GM21526 (cell line): ENCODE measurements around the gene ARMC2.
"Not testable (repeated sequence)": the region's sequence is repeated elsewhere in the genome, so short reads cannot be mapped to it uniquely, and the experiment has no call there.

Experiments
- ATAC-seq: cut with Tn5 transposase; IDR thresholded peaks from one replicate; pipeline ENCODE4 v1.9.1; 2021; ENCODE audit warnings: moderate library complexity; ENCODE audit not compliant: unreplicated experiment, low FRiP score

Gene ARMC2

GRCh38 chr6:108825326-108825725 lies 22.9 kb upstream of the ARMC2 start:
- ATAC-seq, result no peak

DNA sequence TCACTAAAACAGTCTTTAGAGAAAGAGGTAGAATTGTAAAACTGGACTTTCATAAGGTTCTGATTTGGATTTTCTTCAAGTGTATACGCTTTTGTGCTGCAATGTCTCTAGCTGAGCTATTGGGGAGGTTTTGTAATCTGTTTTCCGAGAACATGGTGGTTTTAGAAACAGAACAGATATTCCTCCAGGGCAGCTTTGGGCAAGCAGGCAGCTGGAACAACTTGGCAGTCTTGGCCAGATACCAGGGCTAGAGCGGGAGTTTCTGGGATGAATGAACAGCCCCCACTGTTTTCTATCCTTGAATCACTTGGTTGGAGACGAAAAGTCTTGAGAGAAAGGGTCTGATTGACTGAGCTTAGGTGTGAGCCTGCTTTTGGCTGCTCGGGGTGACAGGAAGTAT lies 17.1 kb upstream of the ARMC2 start:
- ATAC-seq, result no peak

DNA sequence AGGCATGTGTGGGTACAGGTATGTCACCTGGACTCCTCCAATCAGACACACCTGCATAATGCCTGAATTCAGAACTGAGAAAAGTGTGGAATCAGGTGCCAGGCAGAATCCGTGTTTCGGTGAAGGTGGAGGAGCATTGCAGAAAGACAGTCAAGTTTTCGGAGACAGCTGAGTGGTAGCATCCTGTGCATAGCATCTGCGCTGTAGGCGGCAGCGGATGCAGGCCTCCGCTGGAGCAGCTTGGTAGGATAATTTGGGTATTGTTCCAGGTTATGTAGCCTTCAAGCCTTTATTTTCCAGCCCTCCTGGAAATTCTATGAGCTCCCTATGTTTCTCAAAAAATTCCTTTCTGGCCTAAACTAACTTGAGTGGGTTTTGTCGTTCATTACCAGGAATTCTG lies 15.5 kb upstream of the ARMC2 start:
- ATAC-seq, result no peak

GRCh38 chr6:108835218-108835850 lies 12.9 kb upstream of the ARMC2 start:
- no peak for ATAC-seq

- ATAC-seq, result no peak
Observed at GRCh38 chr6:108836061-108836460, 12.2 kb upstream of the ARMC2 start.

- no peak for ATAC-seq
Observed at GRCh38 chr6:108837236-108837971, 10.8 kb upstream of the ARMC2 start.

- ATAC-seq, result no peak
Observed at GRCh38 chr6:108838101-108838717, 10.0 kb upstream of the ARMC2 start.

- ATAC-seq, result no peak
Observed at GRCh38 chr6:108839083-108839642, 9.1 kb upstream of the ARMC2 start.

DNA sequence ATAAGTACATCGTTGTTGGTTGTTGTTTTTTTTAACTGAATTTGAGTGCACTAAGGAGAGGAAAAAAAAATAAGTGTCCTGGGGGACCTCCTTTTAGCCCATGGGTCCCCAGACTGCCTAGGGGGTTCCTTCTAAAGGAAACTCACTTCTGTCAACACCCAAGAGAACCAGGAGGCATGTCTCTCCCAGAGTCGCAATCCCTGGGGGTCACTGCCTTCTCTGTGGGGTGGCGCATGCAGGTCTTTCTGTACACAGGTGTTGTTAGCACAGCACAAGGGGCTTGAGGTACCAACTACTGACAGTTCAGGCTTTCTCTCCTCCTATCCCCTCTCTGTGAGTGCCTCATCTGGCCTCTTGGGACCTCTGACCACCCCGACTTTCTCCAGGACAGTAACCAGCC lies 7.3 kb upstream of the ARMC2 start:
- no peak for ATAC-seq

GRCh38 chr6:108841377-108841855 lies 6.8 kb upstream of the ARMC2 start:
- ATAC-seq, result no peak

- no peak for ATAC-seq
Observed at GRCh38 chr6:108844135-108844534, 4.1 kb upstream of the ARMC2 start.

DNA sequence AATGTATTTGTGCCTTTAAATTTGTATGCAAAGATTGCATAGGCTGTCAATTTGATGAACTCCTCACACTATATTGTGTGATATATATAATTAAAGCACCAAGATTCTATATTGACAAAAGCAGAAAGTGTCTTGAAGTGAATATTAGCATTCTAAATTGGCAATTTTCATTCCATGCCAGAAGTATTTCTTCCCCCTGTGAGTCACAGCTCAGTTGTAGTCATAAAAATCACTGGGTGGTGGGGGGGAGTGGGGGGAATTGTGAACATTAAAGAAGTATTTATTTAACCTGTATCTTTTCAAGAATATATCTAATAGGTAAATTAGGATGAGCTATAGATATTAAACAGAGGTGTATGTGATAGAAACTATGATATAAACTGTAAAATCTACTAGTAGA lies 3.1 kb upstream of the ARMC2 start:
- ATAC-seq, result no peak

GRCh38 chr6:108846101-108846500 lies 2.1 kb upstream of the ARMC2 start:
- ATAC-seq, result no peak

GRCh38 chr6:108846628-108847027 lies 1.6 kb upstream of the ARMC2 start:
- no peak for ATAC-seq

DNA sequence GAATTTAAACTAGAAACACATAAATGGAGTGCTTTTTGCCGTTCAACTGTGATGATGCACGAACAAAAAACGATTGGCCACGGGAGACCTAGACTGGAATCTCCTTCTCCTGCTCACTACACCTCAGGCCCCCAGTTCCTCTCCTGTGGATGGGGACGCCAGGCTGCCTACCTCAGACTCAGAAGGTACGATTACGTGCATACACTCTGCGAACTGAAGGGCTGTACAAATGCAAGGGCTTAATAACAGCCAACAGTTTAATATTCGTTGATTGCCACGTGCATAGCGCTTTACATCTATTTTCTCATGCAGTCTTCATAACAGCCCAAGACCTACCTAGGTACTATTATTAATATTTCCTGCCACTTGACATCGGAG lies 495 bp upstream of the ARMC2 start:
- ATAC-seq, result no peak

DNA sequence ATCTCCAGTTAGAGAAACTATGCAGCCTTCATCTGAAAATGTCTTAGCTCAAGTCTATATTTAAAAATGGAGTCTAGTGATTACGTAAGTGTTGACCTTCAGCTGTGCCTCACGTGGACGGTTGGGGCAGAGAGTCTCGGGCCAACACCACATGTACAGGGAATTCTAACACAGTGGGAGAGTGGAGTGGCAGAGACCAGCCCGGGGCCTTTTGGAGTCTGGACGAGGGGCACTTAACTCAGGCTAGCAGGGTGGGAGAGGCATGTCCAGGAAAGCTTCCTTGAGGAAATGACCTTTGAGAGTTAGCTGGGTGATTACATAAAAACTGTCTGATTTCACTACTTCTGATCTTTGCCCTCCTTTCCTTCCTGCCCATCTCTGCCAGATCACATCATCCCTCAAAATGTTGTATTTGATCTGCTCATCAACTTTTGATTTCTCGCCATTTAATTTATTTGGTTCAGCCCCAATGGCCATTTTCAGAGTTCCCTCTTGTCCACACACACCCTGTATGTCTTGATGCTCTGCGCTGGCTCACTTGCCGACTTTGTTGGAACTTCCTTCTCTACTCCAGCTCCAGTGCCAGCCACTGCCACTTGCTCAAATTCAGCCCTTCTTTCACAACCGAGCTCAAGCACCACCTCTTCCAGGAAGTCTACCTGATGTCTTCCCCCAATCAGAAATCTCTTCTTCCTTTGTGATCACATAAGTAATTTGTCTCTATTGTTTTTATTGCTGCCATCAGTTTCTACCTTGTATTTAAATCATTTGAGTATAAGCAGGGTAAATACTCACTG lies 2.6 kb downstream of the ARMC2 start:
- ATAC-seq, result no peak

GRCh38 chr6:108851756-108852155 lies 3.5 kb downstream of the ARMC2 start:
- no peak for ATAC-seq

DNA sequence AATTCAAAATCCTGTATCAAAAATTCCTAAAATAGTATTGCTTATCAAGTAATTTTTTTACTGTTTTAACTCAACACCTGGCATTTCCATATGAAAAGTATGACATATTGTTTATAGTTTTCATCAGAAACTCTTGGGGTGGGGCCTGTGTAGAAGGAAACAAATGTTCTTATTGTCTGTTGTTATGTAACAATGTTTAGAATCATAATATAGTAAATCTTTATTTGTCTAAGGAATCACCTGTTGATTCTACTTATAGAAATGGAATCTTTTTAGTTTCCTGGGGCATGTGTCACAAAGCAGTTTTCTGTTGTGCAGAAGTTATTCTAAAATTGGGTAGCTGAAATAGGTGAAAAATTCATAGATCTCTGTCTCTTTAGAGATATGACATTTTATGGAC lies 4.9 kb downstream of the ARMC2 start:
- ATAC-seq, result no peak

- no peak for ATAC-seq
Observed at GRCh38 chr6:108862479-108863191, 14.4 kb downstream of the ARMC2 start.

GRCh38 chr6:108865751-108866286 lies 17.6 kb downstream of the ARMC2 start:
- not testable (repeated sequence) for ATAC-seq
